GM23338 (cell line): ENCODE results near the gene NUBP1. TPM values are rescaled to one million over a fixed set of nuclear protein-coding genes. Genes with fewer than 3 reads are reported as not detected.

Experiments used
- ATAC-seq: fragments of 200-7000 bp; cut with Tn5 transposase; 3 replicates; pipeline ENCODE4 v1.9.1; 2020
- DNase-seq: peaks from one replicate; pipeline ENCODE4 v3.0.0-alpha.2; 2015; ENCODE audit warnings: low spot score
- H2AFZ ChIP-seq: fragments of 200-600 bp; sonication (generic); 2 replicates; pipeline ENCODE4 v1.8.0; 2016; ENCODE audit warnings: antibody characterized with exemption, mild to moderate bottlenecking, moderate library complexity
- H3F3A ChIP-seq: fragments of 200-600 bp; sonication (generic); replicated peaks from 2 replicates; pipeline ENCODE4 v1.8.0; 2017; ENCODE audit warnings: antibody characterized with exemption, mixed run types, low read depth
- H3K27ac ChIP-seq: fragments of 200-600 bp; sonication (generic); 2 replicates; pipeline ENCODE4 v1.6.1; 2016; ENCODE audit warnings: low read depth
- H3K27me3 ChIP-seq: fragments of 200-600 bp; sonication (generic); 2 replicates; pipeline ENCODE4 v1.8.0; 2016; ENCODE audit warnings: mild to moderate bottlenecking, mixed run types, moderate library complexity; ENCODE audit not compliant: insufficient read depth
- H3K36me3 ChIP-seq: fragments of 200-600 bp; sonication (generic); 2 replicates; pipeline ENCODE4 v1.8.0; 2016; ENCODE audit warnings: mild to moderate bottlenecking; ENCODE audit not compliant: insufficient read depth
- H3K4me1 ChIP-seq: fragments of 200-600 bp; sonication (generic); 2 replicates; pipeline ENCODE4 v1.8.0; 2016; ENCODE audit warnings: mild to moderate bottlenecking, moderate library complexity; ENCODE audit not compliant: insufficient read depth
- H3K4me2 ChIP-seq: fragments of 200-600 bp; sonication (generic); 2 replicates; pipeline ENCODE4 v1.7.1; 2017; ENCODE audit warnings: mixed run types
- H3K4me3 ChIP-seq: fragments of 200-600 bp; sonication (generic); 2 replicates; pipeline ENCODE4 v1.6.1; 2016; ENCODE audit warnings: mixed run types
- H3K79me2 ChIP-seq: fragments of 200-600 bp; sonication (generic); replicated peaks from 2 replicates; pipeline ENCODE4 v1.8.0; 2017; ENCODE audit warnings: mild to moderate bottlenecking; ENCODE audit not compliant: insufficient read depth
- H3K9me2 ChIP-seq: fragments of 200-600 bp; sonication (generic); 2 replicates; pipeline ENCODE4 v1.8.0; 2017; ENCODE audit not compliant: insufficient read depth
- H4K20me1 ChIP-seq: fragments of 200-600 bp; sonication (generic); replicated peaks from 2 replicates; pipeline ENCODE4 v1.8.0; 2017; ENCODE audit warnings: mild to moderate bottlenecking; ENCODE audit not compliant: insufficient read depth
- H3K27ac Mint-ChIP-seq: 2 replicates; pipeline ENCODE4 v1.8.0; 2020; ENCODE audit warnings: inconsistent platforms, mild to moderate bottlenecking, moderate library complexity, mixed read lengths
- H3K27me3 Mint-ChIP-seq: 3 replicates; pipeline ENCODE4 v1.8.0; 2022; ENCODE audit warnings: low read depth, mild to moderate bottlenecking, moderate library complexity, mixed read lengths, inconsistent platforms; ENCODE audit not compliant: insufficient read depth, poor library complexity
- H3K36me3 Mint-ChIP-seq: 3 replicates; pipeline ENCODE4 v1.8.0; 2021; ENCODE audit warnings: low read depth, mild to moderate bottlenecking, inconsistent platforms, moderate library complexity, mixed read lengths
- H3K4me1 Mint-ChIP-seq: 3 replicates; pipeline ENCODE4 v1.8.0; 2020; ENCODE audit warnings: mild to moderate bottlenecking, inconsistent platforms, mixed read lengths
- H3K4me3 Mint-ChIP-seq: 3 replicates; pipeline ENCODE4 v1.8.0; 2021; ENCODE audit warnings: moderate library complexity, mild to moderate bottlenecking, inconsistent platforms, mixed read lengths
- H3K9me3 Mint-ChIP-seq: 3 replicates; pipeline ENCODE4 v1.8.0; 2020; ENCODE audit warnings: moderate library complexity, mild to moderate bottlenecking, inconsistent platforms, mixed read lengths
- CREB1 ChIP-seq: fragments of 250-450 bp; sonication (Bioruptor Pico); IDR thresholded peaks from 2 replicates; pipeline ENCODE4 v1.5.0; 2020; ENCODE audit warnings: low read depth, mild to moderate bottlenecking, moderate library complexity
- JUNB ChIP-seq: IDR thresholded peaks from one replicate; pipeline ENCODE4 v1.6.1; 2016; ENCODE audit warnings: antibody characterized with exemption; ENCODE audit not compliant: unreplicated experiment
- NANOG ChIP-seq: IDR thresholded peaks from 2 replicates; pipeline ENCODE4 v1.6.1; 2016; ENCODE audit warnings: antibody characterized with exemption, borderline replicate concordance
- POLR2AphosphoS5 ChIP-seq: IDR thresholded peaks from 2 replicates; pipeline ENCODE4 v1.6.1; 2016; ENCODE audit warnings: antibody characterized with exemption, low read depth
- STAT1 ChIP-seq: IDR thresholded peaks from one replicate; pipeline ENCODE4 v1.6.1; 2016; ENCODE audit warnings: antibody characterized with exemption; ENCODE audit not compliant: unreplicated experiment
- ZNF114 ChIP-seq: fragments of 250-450 bp; sonication (Bioruptor Pico); IDR thresholded peaks from 2 replicates; pipeline ENCODE4 v1.5.0; 2020; ENCODE audit warnings: mild to moderate bottlenecking, moderate library complexity
- ZNF331 ChIP-seq: fragments of 250-450 bp; sonication (Bioruptor Pico); IDR thresholded peaks from 2 replicates; pipeline ENCODE4 v1.5.0; 2020; ENCODE audit warnings: low read depth, mild to moderate bottlenecking, moderate library complexity
- polyA plus RNA-seq: library from polyadenylated mRNA; unstranded; fragments of >200 nt; fragmentation: Nextera tagmentation; extraction: Ambion mirVana; gene quantifications from 2 replicates; pipeline ENCODE4 v1.2.1, GENCODE V29; 2016
- total RNA-seq: library from RNA; depleted of rRNA; stranded (reverse); fragments of >200 nt; shearing (Covaris generic); gene quantifications from 2 replicates; pipeline ENCODE4 v1.2.3, GENCODE V29; 2014
- TF ChIP-seq, protein P1 (sequence below): IDR thresholded peaks from one replicate; pipeline ENCODE4 v1.6.1; 2018; ENCODE audit warnings: antibody characterized with exemption; ENCODE audit not compliant: unreplicated experiment
- TF ChIP-seq, protein P2 (sequence below): IDR thresholded peaks from 2 replicates; pipeline ENCODE4 v1.6.1; 2016; ENCODE audit warnings: antibody characterized with exemption

NUBP1 gene
- total and polyA plus RNA-seq, 2 experiments from 2014 or later = 22.8 to 41.2 TPM

DNA sequence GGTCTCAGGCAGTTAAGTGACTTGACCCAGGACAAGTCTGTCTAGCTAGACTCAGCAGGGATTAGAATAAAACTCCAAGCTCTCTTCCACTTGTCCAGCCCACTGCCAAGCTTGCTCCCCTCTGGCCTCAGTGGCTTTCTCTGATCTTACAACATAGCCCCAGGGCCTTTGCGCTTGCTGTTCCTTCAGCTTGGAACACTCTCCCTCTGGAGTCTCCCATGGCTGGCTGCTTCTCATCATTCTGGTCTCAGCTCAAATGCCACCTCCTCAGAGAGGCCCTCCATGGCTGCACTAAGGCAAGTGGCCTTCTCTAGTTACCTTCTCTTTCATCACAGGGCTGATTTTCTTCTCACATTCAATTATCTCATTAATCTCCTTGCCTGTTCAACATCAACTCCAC lies 73.9 kb downstream of the NUBP1 start (continued):
- TF ChIP-seq CREB1 (CRISPR knock-in tag) (no peak), JUNB (no peak)
- TF ChIP-seq, protein P1, sequence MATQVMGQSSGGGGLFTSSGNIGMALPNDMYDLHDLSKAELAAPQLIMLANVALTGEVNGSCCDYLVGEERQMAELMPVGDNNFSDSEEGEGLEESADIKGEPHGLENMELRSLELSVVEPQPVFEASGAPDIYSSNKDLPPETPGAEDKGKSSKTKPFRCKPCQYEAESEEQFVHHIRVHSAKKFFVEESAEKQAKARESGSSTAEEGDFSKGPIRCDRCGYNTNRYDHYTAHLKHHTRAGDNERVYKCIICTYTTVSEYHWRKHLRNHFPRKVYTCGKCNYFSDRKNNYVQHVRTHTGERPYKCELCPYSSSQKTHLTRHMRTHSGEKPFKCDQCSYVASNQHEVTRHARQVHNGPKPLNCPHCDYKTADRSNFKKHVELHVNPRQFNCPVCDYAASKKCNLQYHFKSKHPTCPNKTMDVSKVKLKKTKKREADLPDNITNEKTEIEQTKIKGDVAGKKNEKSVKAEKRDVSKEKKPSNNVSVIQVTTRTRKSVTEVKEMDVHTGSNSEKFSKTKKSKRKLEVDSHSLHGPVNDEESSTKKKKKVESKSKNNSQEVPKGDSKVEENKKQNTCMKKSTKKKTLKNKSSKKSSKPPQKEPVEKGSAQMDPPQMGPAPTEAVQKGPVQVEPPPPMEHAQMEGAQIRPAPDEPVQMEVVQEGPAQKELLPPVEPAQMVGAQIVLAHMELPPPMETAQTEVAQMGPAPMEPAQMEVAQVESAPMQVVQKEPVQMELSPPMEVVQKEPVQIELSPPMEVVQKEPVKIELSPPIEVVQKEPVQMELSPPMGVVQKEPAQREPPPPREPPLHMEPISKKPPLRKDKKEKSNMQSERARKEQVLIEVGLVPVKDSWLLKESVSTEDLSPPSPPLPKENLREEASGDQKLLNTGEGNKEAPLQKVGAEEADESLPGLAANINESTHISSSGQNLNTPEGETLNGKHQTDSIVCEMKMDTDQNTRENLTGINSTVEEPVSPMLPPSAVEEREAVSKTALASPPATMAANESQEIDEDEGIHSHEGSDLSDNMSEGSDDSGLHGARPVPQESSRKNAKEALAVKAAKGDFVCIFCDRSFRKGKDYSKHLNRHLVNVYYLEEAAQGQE = no peak
- TF ChIP-seq, protein P2, sequence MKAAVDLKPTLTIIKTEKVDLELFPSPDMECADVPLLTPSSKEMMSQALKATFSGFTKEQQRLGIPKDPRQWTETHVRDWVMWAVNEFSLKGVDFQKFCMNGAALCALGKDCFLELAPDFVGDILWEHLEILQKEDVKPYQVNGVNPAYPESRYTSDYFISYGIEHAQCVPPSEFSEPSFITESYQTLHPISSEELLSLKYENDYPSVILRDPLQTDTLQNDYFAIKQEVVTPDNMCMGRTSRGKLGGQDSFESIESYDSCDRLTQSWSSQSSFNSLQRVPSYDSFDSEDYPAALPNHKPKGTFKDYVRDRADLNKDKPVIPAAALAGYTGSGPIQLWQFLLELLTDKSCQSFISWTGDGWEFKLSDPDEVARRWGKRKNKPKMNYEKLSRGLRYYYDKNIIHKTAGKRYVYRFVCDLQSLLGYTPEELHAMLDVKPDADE = no peak

DNA sequence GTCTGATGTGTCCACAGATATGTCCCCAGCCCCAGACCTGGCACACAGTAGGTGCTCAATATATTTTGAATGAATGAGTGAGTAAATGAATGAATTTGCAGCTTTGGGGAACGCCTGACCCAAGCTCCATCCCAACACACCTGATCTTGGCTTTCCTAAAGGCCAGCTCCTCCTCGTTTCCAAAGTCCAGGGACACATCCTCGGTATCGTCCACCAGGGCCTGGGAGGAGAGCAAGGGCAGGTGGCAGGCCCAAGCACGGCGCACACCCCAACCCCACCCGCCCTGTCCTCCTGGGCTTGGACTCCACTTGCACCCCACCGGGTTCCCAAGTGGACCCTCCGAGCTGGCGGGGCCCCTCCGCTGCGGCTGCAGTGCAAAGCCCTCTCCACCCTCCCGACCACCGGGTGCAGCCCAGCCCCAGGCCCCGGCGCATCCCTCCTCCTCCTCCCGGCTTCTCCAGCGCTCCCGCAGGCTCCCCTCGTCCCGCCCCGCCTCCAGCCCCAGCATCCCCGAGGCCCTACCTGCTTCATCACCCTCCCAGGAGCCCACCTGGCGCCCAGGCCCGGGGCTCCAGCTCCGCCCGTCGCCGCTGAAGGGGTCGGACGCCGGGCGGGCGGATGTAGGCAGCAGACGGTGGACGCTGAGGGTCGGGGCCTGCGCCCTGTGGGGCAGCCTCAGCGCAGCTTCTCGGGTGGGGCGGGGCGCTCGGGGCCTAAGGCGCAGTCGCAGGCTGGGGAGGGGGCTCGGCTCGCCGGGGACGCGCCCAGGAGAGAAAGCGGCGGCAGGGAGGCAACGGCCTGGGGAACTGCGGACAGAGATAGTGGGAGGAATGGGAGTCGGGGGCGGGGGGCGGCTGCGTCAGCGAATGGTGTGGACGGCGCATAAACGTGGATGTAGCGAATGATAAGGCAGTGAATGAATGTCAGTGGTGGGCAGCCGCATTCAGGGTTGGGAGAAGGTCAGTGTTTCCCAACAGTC lies 74.6 kb downstream of the NUBP1 start, which contains the start of gene TVP23A:
Gene TVP23A (minus strand): TSS at position 832 of the 979 bp plus-strand sequence. CDS start 301 bp downstream, at position 531.
- peak within 1 kb of the TSS; percentile 71 for H3K4me2 ChIP-seq
- DNase-seq (peak; percentile 77), ATAC-seq (peak; percentile 89)
- TF ChIP-seq ZNF331 (no peak), POLR2AphosphoS5 (0 out of 2 replicates have a peak, but pooled peaks have one; percentile 23), ZNF114 (no peak), STAT1 (no peak), JUNB (no peak), CREB1 (CRISPR knock-in tag) (0 out of 2 replicates have a peak, but pooled peaks have one; percentile 22), NANOG (no peak)
- TF ChIP-seq, protein P1 = no peak
- TF ChIP-seq, protein P2 = no peak

More for the DNA sequence above, 74.6 kb downstream of the NUBP1 start, which contains the start of gene TVP23A:
- Histone ChIP-seq H3K9me2 (no peaks in the 10 kb centered on the region), H4K20me1 (no peaks in the 10 kb centered on the region), H3K27me3 (no peaks in the 10 kb centered on the region), H2AFZ (peak within 1 kb of the TSS; percentile 90), H3K79me2 (no peaks in the 10 kb centered on the region), H3K4me1 (no peaks in the 10 kb centered on the region), H3F3A (no peaks in the 10 kb centered on the region), H3K4me3 (peak within 1 kb of the TSS; percentile 71), H3K36me3 (no peaks in the 10 kb centered on the region), H3K27ac (no peak within 1 kb of the TSS)
- no peak within 1 kb of the TSS for H3K27ac Mint-ChIP-seq
- peaks cover 9% of the 10 kb centered on the region; the same call in 2 of the 3 replicates for H3K4me1 Mint-ChIP-seq
- H3K9me3 Mint-ChIP-seq = no peaks in the 10 kb centered on the region
- H3K4me3 Mint-ChIP-seq = peak within 1 kb of the TSS; percentile 79
- H3K36me3 Mint-ChIP-seq = no peaks in the 10 kb centered on the region
- peaks cover 6% of the 10 kb centered on the region for H3K27me3 Mint-ChIP-seq
